ENCODE data around the gene TMPRSS2. TPM values are rescaled to one million over a fixed set of nuclear protein-coding genes. Genes with fewer than 3 reads are reported as not detected.

Gene TMPRSS2
- polyA plus RNA-seq, 1 donor: 149 TPM

DNA sequence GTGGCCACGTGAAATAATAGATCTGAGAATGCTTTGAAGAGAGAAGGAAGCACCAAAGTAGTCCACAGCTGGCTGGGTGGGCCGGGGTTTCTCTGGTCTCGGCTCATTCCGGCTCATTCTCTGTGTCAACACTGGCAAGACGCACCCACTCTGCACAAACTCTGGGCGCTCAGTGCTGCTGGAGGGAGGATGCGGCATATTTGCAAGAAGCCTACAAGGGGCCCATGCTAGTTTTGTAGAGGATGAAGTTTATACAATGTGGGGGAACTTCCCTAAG is 28.8 kb upstream of the TMPRSS2 start:
- no peak overlapping the region for H3K27ac ChIP-seq (ENCODE audit: low read length)
- WGBS (ENCODE audit: insufficient coverage, low lambda C conversion rate): no CpG with 5 or more reads among the region's 7 CpGs
- no peaks in the 10 kb centered on the region for H3K9me3 ChIP-seq (ENCODE audit: control insufficient read depth, low read depth, low read length)
- peaks cover 6% of the 10 kb centered on the region for H3K4me1 ChIP-seq (ENCODE audit: control insufficient read depth, insufficient read depth, low read length)
- no peaks in the 10 kb centered on the region for H3K27me3 ChIP-seq (ENCODE audit: control insufficient read depth, insufficient read depth, low read length)
- H3K4me3 ChIP-seq (ENCODE audit: low read length): no peak overlapping the region
- H3K36me3 ChIP-seq (ENCODE audit: control insufficient read depth, insufficient read depth, low read length): no peaks in the 10 kb centered on the region
- DNase-seq: no peak

DNA sequence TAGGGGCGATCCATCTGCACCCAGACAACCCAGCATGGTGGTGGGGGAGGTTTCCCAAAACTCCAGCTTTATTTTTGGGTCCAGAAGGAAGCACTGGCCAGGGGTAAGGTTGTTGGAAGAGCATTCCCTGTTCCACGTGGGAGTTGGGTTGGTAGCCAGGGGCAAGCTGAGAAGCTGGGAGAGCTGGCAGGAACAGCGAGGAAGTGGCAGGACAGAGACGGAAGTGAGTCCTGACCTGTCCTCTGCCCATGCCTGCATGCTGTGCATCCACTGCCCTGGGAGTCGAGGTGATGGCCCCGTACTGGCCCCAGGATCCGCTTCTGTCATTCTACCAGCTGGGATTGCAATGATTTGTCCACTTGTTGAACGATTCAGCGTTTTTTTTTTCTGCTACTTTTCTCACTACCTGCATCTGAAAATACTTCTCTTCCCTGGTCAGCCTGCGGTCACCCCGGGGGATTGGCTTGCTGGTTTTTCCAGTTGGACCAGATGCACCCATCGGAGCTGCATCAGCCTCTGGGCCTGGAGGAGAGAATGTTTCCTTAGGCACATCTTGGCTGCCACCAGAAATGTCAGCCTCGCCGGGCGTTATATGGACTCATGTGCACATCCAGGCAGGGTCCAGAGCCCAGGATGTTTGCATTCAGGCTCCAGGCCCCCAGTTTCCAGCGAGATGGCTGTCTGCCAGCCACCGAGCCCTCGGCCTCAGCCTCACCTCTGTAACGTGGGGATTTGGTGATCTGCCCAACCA is 28.3 kb upstream of the TMPRSS2 start:
- no CpG with 5 or more reads among the region's 19 CpGs for WGBS (ENCODE audit: insufficient coverage, low lambda C conversion rate)
- Histone ChIP-seq H3K9me3 (ENCODE audit: control insufficient read depth, low read depth, low read length) (no peaks in the 10 kb centered on the region), H3K4me1 (ENCODE audit: control insufficient read depth, insufficient read depth, low read length) (peaks cover 6% of the 10 kb centered on the region), H3K36me3 (ENCODE audit: control insufficient read depth, insufficient read depth, low read length) (no peaks in the 10 kb centered on the region), H3K27me3 (ENCODE audit: control insufficient read depth, insufficient read depth, low read length) (no peaks in the 10 kb centered on the region), H3K27ac (ENCODE audit: low read length) (no peak overlapping the region), H3K4me3 (ENCODE audit: low read length) (no peak overlapping the region)
- no peak for DNase-seq

DNA sequence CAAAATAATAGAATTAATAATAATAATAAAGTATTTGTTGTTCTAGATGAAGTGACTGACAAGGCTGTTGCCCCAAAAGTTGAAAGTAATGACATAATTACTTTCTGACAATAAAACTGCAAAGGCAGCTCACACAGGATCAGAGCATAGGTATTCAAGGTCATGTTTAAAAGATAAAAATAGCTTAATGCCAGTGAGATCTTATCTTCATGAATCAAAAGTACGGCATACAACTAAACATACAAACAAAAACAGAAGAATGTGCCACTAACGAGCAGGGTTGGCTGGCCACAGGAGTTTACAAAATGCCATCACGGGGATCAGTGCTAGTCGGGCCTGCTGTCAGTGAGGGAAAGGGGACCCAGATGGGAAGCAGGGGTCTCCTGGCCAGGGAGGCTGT is 22.4 kb upstream of the TMPRSS2 start:
- peaks cover 44% of the 10 kb centered on the region for H3K4me1 ChIP-seq (ENCODE audit: control insufficient read depth, insufficient read depth, low read length)
- H3K27me3 ChIP-seq (ENCODE audit: control insufficient read depth, insufficient read depth, low read length): no peaks in the 10 kb centered on the region
- no CpG with 5 or more reads among the region's 4 CpGs for WGBS (ENCODE audit: insufficient coverage, low lambda C conversion rate)
- H3K27ac ChIP-seq (ENCODE audit: low read length): no peak overlapping the region
- DNase-seq: no peak
- no peaks in the 10 kb centered on the region for H3K36me3 ChIP-seq (ENCODE audit: control insufficient read depth, insufficient read depth, low read length)
- no peak overlapping the region for H3K4me3 ChIP-seq (ENCODE audit: low read length)
- no peaks in the 10 kb centered on the region for H3K9me3 ChIP-seq (ENCODE audit: control insufficient read depth, low read depth, low read length)

DNA sequence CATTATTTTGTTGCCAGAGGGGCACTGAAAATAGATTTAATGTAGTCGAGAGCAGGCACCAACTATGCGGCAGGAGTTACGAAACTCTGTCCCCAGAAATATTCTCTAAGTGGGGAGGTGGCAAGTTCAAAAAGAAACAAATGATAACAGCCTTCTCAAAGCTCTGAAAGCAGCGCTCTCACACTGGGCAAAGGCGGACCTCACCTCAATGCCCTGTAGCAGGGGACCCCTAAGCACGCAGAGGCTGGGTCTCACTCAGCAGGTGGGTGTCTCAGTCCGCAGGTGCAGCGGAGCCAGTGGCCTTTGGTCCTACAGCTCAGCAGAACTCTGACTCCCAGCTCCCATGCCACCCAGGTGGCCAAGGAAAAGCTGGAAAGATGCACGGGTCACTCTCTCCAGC is 21.8 kb upstream of the TMPRSS2 start:
- WGBS (ENCODE audit: insufficient coverage, low lambda C conversion rate): no CpG with 5 or more reads among the region's 9 CpGs
- Histone ChIP-seq H3K9me3 (ENCODE audit: control insufficient read depth, low read depth, low read length) (peaks cover 5% of the 10 kb centered on the region), H3K4me1 (ENCODE audit: control insufficient read depth, insufficient read depth, low read length) (peaks cover 48% of the 10 kb centered on the region), H3K27me3 (ENCODE audit: control insufficient read depth, insufficient read depth, low read length) (no peaks in the 10 kb centered on the region), H3K36me3 (ENCODE audit: control insufficient read depth, insufficient read depth, low read length) (no peaks in the 10 kb centered on the region), H3K27ac (ENCODE audit: low read length) (peak overlapping the region; percentile 14), H3K4me3 (ENCODE audit: low read length) (no peak overlapping the region)
- peak in 1 of 2 donors; percentile 51 for DNase-seq

DNA sequence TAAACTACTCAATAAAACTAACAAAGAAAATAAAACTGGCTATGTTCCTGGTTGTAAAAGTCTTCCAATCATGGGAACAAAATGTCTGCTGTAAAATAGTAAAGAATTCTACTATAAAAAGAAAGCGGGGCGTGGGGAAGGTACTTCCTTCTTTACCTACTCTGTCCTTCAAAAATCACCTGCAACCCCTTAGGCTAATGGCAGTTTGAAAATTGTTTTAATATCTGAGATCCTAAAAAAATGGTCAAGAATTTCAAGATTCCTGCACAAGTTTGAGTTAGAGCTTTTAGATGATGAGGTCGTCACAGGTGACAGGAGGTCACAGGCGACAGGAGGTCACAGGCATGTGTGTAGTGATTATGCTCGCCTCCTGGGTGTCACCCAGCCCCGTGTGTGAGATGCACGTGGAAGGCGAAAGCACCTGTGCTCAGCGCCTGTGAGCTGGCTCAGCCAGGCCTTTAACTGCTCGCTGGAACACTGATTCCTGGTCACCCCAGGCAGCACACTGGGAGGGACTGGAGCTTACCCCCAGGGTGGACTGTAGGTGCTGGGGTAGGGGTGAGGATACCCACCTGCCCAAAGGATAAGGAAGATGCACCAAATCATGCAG is 18.6 kb upstream of the TMPRSS2 start:
- peaks cover 22% of the 10 kb centered on the region for H3K9me3 ChIP-seq (ENCODE audit: control insufficient read depth, low read depth, low read length)
- H3K4me1 ChIP-seq (ENCODE audit: control insufficient read depth, insufficient read depth, low read length): peaks cover 48% of the 10 kb centered on the region
- H3K27ac ChIP-seq (ENCODE audit: low read length): peak overlapping the region; percentile 87
- H3K27me3 ChIP-seq (ENCODE audit: control insufficient read depth, insufficient read depth, low read length): no peaks in the 10 kb centered on the region
- H3K4me3 ChIP-seq (ENCODE audit: low read length): no peak overlapping the region
- DNase-seq: peak; percentile 58 to 79
- WGBS (ENCODE audit: insufficient coverage, low lambda C conversion rate): no CpG with 5 or more reads among the region's 10 CpGs
- no peaks in the 10 kb centered on the region for H3K36me3 ChIP-seq (ENCODE audit: control insufficient read depth, insufficient read depth, low read length)

DNA sequence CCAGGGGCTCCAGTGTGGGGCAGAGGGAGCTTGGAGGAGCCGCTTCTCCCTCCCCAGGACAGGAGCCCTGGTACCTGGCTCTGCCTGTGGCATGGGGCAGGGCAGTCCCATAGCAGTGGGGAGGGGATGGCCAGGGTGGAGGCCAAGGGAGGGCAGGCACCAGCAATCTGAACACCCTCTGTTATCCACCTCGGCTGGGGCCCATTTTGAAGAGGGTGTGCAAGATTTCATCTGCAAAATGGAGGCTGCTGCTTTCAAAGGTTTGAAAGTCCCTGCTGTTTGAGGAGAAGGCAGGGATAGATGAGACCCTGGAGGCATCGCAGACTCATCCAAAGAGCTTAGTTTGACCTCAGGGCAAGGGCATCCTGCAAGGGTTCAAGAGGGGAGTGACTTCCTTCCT is 15.2 kb upstream of the TMPRSS2 start:
- Histone ChIP-seq H3K4me1 (ENCODE audit: control insufficient read depth, insufficient read depth, low read length) (peaks cover 29% of the 10 kb centered on the region), H3K27ac (ENCODE audit: low read length) (no peak overlapping the region), H3K9me3 (ENCODE audit: control insufficient read depth, low read depth, low read length) (peaks cover 34% of the 10 kb centered on the region), H3K36me3 (ENCODE audit: control insufficient read depth, insufficient read depth, low read length) (no peaks in the 10 kb centered on the region), H3K27me3 (ENCODE audit: control insufficient read depth, insufficient read depth, low read length) (no peaks in the 10 kb centered on the region), H3K4me3 (ENCODE audit: low read length) (no peak overlapping the region)
- no peak for DNase-seq
- no CpG with 5 or more reads among the region's 3 CpGs for WGBS (ENCODE audit: insufficient coverage, low lambda C conversion rate)

DNA sequence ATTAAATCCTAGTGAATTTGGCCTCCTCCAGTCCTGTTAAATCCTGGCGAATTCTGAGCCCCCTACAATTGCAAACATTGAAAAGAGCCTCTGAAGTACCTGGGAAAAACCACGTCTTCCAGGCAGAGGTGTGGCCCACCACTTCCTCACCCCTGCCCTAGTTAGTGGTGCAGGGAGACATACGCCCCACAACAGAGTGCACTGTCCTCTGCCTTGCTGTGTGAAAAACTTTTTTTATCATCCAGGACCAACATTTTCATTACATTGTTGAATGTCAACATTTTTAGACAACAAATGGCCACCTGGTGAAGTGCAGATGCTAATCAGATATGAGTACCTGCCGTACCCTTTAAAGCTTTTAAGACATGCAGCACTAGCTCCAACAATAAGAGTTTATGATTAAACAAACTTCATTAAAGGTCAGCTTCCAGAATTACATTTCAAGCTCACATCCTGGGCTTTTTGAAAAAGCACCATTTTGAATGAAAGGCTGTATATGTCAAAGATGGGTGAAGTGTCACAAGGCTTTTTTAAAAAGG is 13.6 kb upstream of the TMPRSS2 start:
- WGBS (ENCODE audit: insufficient coverage, low lambda C conversion rate): no CpG with 5 or more reads among the region's 4 CpGs
- DNase-seq: no peak
- Histone ChIP-seq H3K27me3 (ENCODE audit: control insufficient read depth, insufficient read depth, low read length) (no peaks in the 10 kb centered on the region), H3K4me1 (ENCODE audit: control insufficient read depth, insufficient read depth, low read length) (peaks cover 19% of the 10 kb centered on the region), H3K36me3 (ENCODE audit: control insufficient read depth, insufficient read depth, low read length) (no peaks in the 10 kb centered on the region), H3K27ac (ENCODE audit: low read length) (no peak overlapping the region), H3K4me3 (ENCODE audit: low read length) (no peak overlapping the region), H3K9me3 (ENCODE audit: control insufficient read depth, low read depth, low read length) (peaks cover 38% of the 10 kb centered on the region)

DNA sequence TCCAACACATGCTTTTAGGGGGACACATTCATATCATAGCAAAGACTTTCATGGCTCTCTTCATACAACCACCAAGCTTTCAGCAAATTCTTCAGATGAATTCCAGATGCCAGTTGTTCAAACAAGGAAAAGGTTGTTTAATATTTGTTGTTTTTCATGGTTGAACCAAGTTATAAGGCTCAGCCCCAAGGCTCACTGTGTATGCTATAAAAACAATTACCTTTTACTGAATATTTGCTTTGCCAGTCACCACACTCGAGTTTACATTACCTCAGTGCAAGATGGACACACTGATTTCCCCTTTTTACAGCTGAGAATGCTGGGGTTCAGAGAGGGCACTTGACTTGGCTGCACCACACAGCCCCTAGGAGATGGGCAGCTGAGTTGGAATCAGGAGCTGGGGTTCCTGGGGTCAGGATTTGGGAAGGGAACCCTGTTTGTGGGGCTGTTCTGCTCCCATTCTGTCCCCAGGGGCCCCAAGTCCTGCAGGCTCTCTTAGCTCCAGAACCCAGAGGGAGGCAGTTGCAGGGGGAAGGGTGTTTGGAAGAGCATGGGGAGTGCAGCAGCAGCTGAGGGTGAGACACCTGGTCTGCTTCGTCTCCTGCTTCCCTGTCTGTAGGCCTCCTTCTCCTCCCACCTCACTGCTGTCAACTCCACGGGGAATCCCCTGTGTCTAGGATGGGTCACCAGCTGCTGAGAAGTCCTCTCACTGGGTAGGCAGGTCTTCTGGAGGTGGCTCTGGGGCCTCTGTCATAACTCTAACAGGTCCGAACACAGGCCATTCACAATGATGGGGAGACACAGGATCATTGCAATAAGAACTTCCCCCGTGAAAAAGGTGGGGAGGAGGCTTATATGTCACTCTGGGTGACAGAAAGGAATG is 12.8 kb upstream of the TMPRSS2 start:
- Histone ChIP-seq H3K9me3 (ENCODE audit: control insufficient read depth, low read depth, low read length) (peaks cover 42% of the 10 kb centered on the region), H3K27ac (ENCODE audit: low read length) (peak overlapping the region; percentile 70), H3K4me3 (ENCODE audit: low read length) (no peak overlapping the region), H3K36me3 (ENCODE audit: control insufficient read depth, insufficient read depth, low read length) (no peaks in the 10 kb centered on the region), H3K27me3 (ENCODE audit: control insufficient read depth, insufficient read depth, low read length) (no peaks in the 10 kb centered on the region), H3K4me1 (ENCODE audit: control insufficient read depth, insufficient read depth, low read length) (peaks cover 12% of the 10 kb centered on the region)
- no peak for DNase-seq
- WGBS (ENCODE audit: insufficient coverage, low lambda C conversion rate): 75% methylated on average over 1 of the region's 5 CpGs

DNA sequence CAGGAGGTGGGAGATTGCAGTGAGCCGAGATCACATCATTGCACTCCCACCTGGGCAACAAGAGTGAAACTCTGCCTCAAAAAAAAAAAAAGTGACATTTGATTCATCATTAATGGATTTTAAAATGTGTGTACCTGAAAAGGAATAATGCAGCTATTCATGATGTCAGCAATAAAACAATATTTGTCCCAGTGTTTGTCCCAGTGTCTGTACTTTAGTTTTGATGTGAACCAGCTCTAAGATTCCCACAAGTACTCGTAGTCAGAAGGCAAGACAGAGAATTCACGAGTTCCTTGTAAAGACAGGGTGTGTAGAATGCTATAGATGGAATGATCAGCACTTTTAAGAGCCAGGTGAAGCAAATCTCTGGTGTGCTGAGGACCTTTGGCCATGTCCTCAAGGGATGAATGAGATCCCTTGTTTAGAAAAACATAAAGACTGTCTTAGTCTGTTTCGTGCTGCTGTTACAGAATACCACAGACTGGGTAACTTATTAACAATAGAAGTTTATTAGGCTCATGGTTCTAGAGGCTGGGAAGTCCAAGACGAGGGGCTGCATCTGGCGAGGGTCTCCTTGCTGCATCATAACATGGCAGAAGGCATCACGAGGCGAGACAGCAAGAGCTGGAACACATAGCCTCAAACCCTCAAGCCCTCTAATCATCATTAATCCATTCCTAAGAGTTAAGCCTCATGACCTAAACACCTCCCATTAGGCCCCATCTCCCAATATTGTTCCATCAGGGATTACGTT is 12.0 kb upstream of the TMPRSS2 start:
- Histone ChIP-seq H3K9me3 (ENCODE audit: control insufficient read depth, low read depth, low read length) (peaks cover 39% of the 10 kb centered on the region), H3K27ac (ENCODE audit: low read length) (peak overlapping the region; percentile 70), H3K4me3 (ENCODE audit: low read length) (no peak overlapping the region), H3K36me3 (ENCODE audit: control insufficient read depth, insufficient read depth, low read length) (no peaks in the 10 kb centered on the region), H3K4me1 (ENCODE audit: control insufficient read depth, insufficient read depth, low read length) (peaks cover 8% of the 10 kb centered on the region), H3K27me3 (ENCODE audit: control insufficient read depth, insufficient read depth, low read length) (no peaks in the 10 kb centered on the region)
- peak; percentile 76 to 87 for DNase-seq
- no CpG with 5 or more reads among the region's 9 CpGs for WGBS (ENCODE audit: insufficient coverage, low lambda C conversion rate)

DNA sequence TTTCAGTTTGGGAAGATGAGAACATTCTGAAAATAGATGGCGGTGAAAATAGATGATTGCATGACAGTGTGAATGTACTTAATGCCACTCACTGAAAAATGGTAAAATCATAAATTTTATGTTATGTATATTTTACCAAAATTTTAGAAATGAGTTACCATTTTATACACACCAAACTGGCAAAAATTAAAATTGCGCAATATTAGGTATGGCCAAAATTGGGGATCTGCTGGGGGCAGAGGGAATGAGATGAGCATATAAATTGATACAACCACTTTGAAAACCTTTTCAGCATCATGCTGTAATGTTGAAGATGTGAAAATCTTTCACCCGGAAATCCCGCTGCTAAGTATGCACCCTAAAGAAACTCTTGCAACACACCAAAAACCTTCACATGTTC is 10.8 kb upstream of the TMPRSS2 start:
- Histone ChIP-seq H3K9me3 (ENCODE audit: control insufficient read depth, low read depth, low read length) (peaks cover 31% of the 10 kb centered on the region), H3K4me1 (ENCODE audit: control insufficient read depth, insufficient read depth, low read length) (peaks cover 5% of the 10 kb centered on the region), H3K27me3 (ENCODE audit: control insufficient read depth, insufficient read depth, low read length) (no peaks in the 10 kb centered on the region), H3K27ac (ENCODE audit: low read length) (peak overlapping the region; percentile 70), H3K36me3 (ENCODE audit: control insufficient read depth, insufficient read depth, low read length) (no peaks in the 10 kb centered on the region), H3K4me3 (ENCODE audit: low read length) (no peak overlapping the region)
- WGBS (ENCODE audit: insufficient coverage, low lambda C conversion rate): 100% methylated on average over 1 of the region's 4 CpGs
- DNase-seq: no peak

Data from large intestine (tissue), 3 donors.